HEK293 (cell line): Measurements from ENCODE around the gene MRPL39.

Experiments
- CTCF ChIA-PET: fragments of 350-600 bp; formaldehyde crosslinking; extraction: SDS; loops from one replicate; lab custom pipeline; 2021; ENCODE audit warnings: antibody characterized with exemption; lab: Yijun Ruan, JAX
- POLR2A ChIA-PET: fragments of 300-600 bp; formaldehyde crosslinking; extraction: SDS; loops from one replicate; lab custom pipeline; 2020; ENCODE audit warnings: antibody characterized with exemption, inconsistent platforms; lab: Yijun Ruan, JAX
- H3K27ac ChIP-seq: fragments of 200-500 bp; sonication (Bioruptor generic); 2 replicates; pipeline ENCODE4 v1.5.1; 2014; ENCODE audit warnings: low read depth, low read length, control low read depth, inconsistent platforms; ENCODE audit errors: extremely low read depth
- H3K36me3 ChIP-seq, 2 experiments: fragments of 200-500 bp in 1 of 2; sonication (Bioruptor generic) in 1 of 2; 1 replicate in 1 of 2; 2 replicates in 1 of 2; pipeline ENCODE4 v1.5.1; 2014 to 2017; ENCODE audit warnings: inconsistent platforms in 2 of 2, low read length in 2 of 2; ENCODE audit not compliant: control insufficient read depth in 2 of 2, insufficient read depth in 1 of 2
- H3K4me1 ChIP-seq: fragments of 200-500 bp; sonication (Bioruptor generic); 2 replicates; pipeline ENCODE4 v1.5.1; 2014; ENCODE audit warnings: mild to moderate bottlenecking, low read length, inconsistent platforms; ENCODE audit not compliant: control insufficient read depth, insufficient read depth
- H3K4me3 ChIP-seq: 2 replicates; pipeline ENCODE4 v1.5.1; 2011; ENCODE audit warnings: low read depth, mild to moderate bottlenecking, control low read depth, low read length, moderate library complexity
- H3K9me3 ChIP-seq: fragments of 200-500 bp; sonication (Bioruptor generic); 2 replicates; pipeline ENCODE4 v1.5.1; 2014; ENCODE audit warnings: low read depth, low read length, inconsistent platforms; ENCODE audit not compliant: control insufficient read depth, insufficient read depth
- FEZF1 ChIP-seq: fragments of 450-650 bp; formaldehyde crosslinking; IDR thresholded peaks from 2 replicates; pipeline ENCODE4 v1.5.1; 2016; ENCODE audit warnings: missing biosample characterization, missing genetic modification characterization
- GLI4 ChIP-seq: fragments of 450-650 bp; formaldehyde crosslinking; IDR thresholded peaks from 2 replicates; pipeline ENCODE4 v1.5.1; 2016; ENCODE audit warnings: missing biosample characterization, missing genetic modification characterization
- HOXA7 ChIP-seq: sonication (generic); formaldehyde crosslinking; IDR thresholded peaks from 2 replicates; pipeline ENCODE4 v1.8.1; 2022; ENCODE audit warnings: missing genetic modification reagents, borderline replicate concordance
- KLF16 ChIP-seq: fragments of 450-650 bp; formaldehyde crosslinking; IDR thresholded peaks from 2 replicates; pipeline ENCODE4 v1.5.1; 2017; ENCODE audit warnings: missing biosample characterization, missing genetic modification characterization
- KLF9 ChIP-seq: fragments of 450-650 bp; formaldehyde crosslinking; IDR thresholded peaks from 2 replicates; pipeline ENCODE4 v1.5.1; 2016; ENCODE audit warnings: missing biosample characterization, missing genetic modification characterization, low read depth
- OSR2 ChIP-seq: fragments of 450-650 bp; formaldehyde crosslinking; IDR thresholded peaks from 2 replicates; pipeline ENCODE4 v1.5.1; 2016; ENCODE audit warnings: missing biosample characterization, missing genetic modification characterization
- REST ChIP-seq: fragments of 450-650 bp; formaldehyde crosslinking; IDR thresholded peaks from 2 replicates; pipeline ENCODE4 v1.5.1; 2016; ENCODE audit warnings: missing biosample characterization, missing genetic modification characterization
- SP3 ChIP-seq: fragments of 450-650 bp; formaldehyde crosslinking; IDR thresholded peaks from 2 replicates; pipeline ENCODE4 v1.5.1; 2016; ENCODE audit warnings: missing biosample characterization, missing genetic modification characterization
- SP7 ChIP-seq: fragments of 450-650 bp; formaldehyde crosslinking; IDR thresholded peaks from 2 replicates; pipeline ENCODE4 v1.5.1; 2016; ENCODE audit warnings: missing biosample characterization, missing genetic modification characterization
- TRIM28 ChIP-seq: IDR thresholded peaks from 2 replicates; pipeline ENCODE4 v1.6.1; 2011; ENCODE audit warnings: low read length, control low read depth, borderline replicate concordance
- ZBTB1 ChIP-seq: fragments of 450-650 bp; formaldehyde crosslinking; IDR thresholded peaks from 2 replicates; pipeline ENCODE4 v1.5.1; 2016; ENCODE audit warnings: missing biosample characterization, missing genetic modification characterization
- ZEB2 ChIP-seq: fragments of 450-650 bp; formaldehyde crosslinking; IDR thresholded peaks from 2 replicates; pipeline ENCODE4 v1.5.1; 2016; ENCODE audit warnings: missing biosample characterization, missing genetic modification characterization
- ZNF221 ChIP-seq: fragments of 450-650 bp; formaldehyde crosslinking; IDR thresholded peaks from 2 replicates; pipeline ENCODE4 v1.5.1; 2017; ENCODE audit warnings: missing biosample characterization, missing genetic modification characterization, borderline replicate concordance
- ZNF324 ChIP-seq: fragments of 450-650 bp; formaldehyde crosslinking; IDR thresholded peaks from 2 replicates; pipeline ENCODE4 v1.5.1; 2016; ENCODE audit warnings: missing biosample characterization, missing genetic modification characterization
- ZNF366 ChIP-seq: fragments of 450-650 bp; formaldehyde crosslinking; conservative IDR thresholded peaks from 2 replicates; pipeline ENCODE4 v1.5.1; 2016; ENCODE audit warnings: missing biosample characterization, missing genetic modification characterization
- ZNF394 ChIP-seq: fragments of 450-650 bp; formaldehyde crosslinking; IDR thresholded peaks from 2 replicates; pipeline ENCODE4 v1.5.1; 2016; ENCODE audit warnings: missing biosample characterization, missing genetic modification characterization, mild to moderate bottlenecking, moderate library complexity, borderline replicate concordance
- ZNF426 ChIP-seq: fragments of 450-650 bp; formaldehyde crosslinking; IDR thresholded peaks from 2 replicates; pipeline ENCODE4 v1.5.1; 2017; ENCODE audit warnings: missing biosample characterization, missing genetic modification characterization, mild to moderate bottlenecking, inconsistent platforms, moderate library complexity
- ZNF473 ChIP-seq: fragments of 450-650 bp; formaldehyde crosslinking; IDR thresholded peaks from 2 replicates; pipeline ENCODE4 v1.5.1; 2017; ENCODE audit warnings: missing biosample characterization, missing genetic modification characterization
- ZNF521 ChIP-seq: fragments of 450-650 bp; formaldehyde crosslinking; IDR thresholded peaks from 2 replicates; pipeline ENCODE4 v1.5.1; 2017; ENCODE audit warnings: missing biosample characterization, mild to moderate bottlenecking, missing genetic modification characterization
- ZNF530 ChIP-seq: fragments of 450-650 bp; formaldehyde crosslinking; IDR thresholded peaks from 2 replicates; pipeline ENCODE4 v1.5.1; 2016; ENCODE audit warnings: low read depth, missing biosample characterization, missing genetic modification characterization
- ZNF544 ChIP-seq: fragments of 450-650 bp; formaldehyde crosslinking; IDR thresholded peaks from 2 replicates; pipeline ENCODE4 v1.5.0; 2017; ENCODE audit warnings: missing biosample characterization, missing genetic modification characterization
- ZNF843 ChIP-seq: fragments of 450-650 bp; formaldehyde crosslinking; IDR thresholded peaks from 2 replicates; pipeline ENCODE4 v1.5.1; 2016; ENCODE audit warnings: missing biosample characterization, missing genetic modification characterization
- ZSCAN5A ChIP-seq: fragments of 450-650 bp; formaldehyde crosslinking; IDR thresholded peaks from 2 replicates; pipeline ENCODE4 v1.5.1; 2016; ENCODE audit warnings: missing biosample characterization, missing genetic modification characterization
- TF ChIP-seq, protein P1 (sequence below): fragments of 450-650 bp; formaldehyde crosslinking; IDR thresholded peaks from 2 replicates; pipeline ENCODE4 v1.5.1; 2017; ENCODE audit warnings: missing biosample characterization, mild to moderate bottlenecking, missing genetic modification characterization, moderate library complexity
- TF ChIP-seq, protein P2 (sequence below): fragments of 450-650 bp; formaldehyde crosslinking; IDR thresholded peaks from 2 replicates; pipeline ENCODE4 v1.5.1; 2016; ENCODE audit warnings: missing biosample characterization, missing genetic modification characterization

MRPL39 gene

GRCh38 chr21:25640202-25640942 lies 33.1 kb upstream of the MRPL39 start (continued):
- TF ChIP-seq ZNF843 (tag by site-specific recombination) (no peak), ZNF324 (tag by site-specific recombination) (no peak), ZNF221 (tag by site-specific recombination) (no peak)
- TF ChIP-seq, protein P1, sequence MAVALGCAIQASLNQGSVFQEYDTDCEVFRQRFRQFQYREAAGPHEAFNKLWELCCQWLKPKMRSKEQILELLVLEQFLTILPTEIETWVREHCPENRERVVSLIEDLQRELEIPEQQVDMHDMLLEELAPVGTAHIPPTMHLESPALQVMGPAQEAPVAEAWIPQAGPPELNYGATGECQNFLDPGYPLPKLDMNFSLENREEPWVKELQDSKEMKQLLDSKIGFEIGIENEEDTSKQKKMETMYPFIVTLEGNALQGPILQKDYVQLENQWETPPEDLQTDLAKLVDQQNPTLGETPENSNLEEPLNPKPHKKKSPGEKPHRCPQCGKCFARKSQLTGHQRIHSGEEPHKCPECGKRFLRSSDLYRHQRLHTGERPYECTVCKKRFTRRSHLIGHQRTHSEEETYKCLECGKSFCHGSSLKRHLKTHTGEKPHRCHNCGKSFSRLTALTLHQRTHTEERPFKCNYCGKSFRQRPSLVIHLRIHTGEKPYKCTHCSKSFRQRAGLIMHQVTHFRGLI, result no peak
- TF ChIP-seq, all 188 proteins: peak for 7

DNA sequence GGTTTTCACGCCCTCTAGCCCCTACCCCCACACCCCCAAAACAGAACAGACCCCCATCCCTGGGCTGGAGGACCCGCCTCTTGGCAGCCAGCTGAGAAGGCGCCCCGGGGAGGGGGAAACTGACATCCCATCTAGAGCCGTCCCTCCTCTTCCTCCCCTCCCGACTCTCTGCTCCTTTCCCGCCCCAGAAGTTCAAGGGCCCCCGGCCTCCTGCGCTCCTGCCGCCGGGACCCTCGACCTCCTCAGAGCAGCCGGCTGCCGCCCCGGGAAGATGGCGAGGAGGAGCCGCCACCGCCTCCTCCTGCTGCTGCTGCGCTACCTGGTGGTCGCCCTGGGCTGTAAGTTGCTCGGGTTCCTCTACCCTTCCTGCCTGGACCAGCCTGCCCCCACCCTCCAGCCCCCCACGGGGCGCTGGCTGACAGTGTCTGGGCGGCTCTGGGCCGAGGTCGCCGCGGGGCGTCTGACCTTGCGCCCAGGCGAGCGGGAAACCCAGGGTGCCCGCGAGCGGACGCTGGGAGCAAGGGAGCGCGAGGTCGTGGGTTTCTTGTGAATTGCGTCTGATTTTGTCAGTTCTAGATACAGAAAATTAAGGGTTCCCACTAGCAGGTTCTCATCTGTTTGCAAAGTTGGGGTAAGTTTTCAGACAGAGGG lies 32.4 kb upstream of the MRPL39 start:
- Histone ChIP-seq H3K36me3 (no peaks in the 10 kb centered on the region), H3K27ac (peak overlapping the region; percentile 57; the same call in 1 of the 2 replicates), H3K4me1 (no peaks in the 10 kb centered on the region), H3K9me3 (no peaks in the 10 kb centered on the region), H3K4me3 (peak overlapping the region; percentile 63)
- POLR2A ChIA-PET, result interaction anchor here (1.0 kb wide), 1 partner anchor 94 kb away, joined by 5 read pairs; no protein-coding TSS in a partner anchor
- CTCF ChIA-PET, result interaction anchor here (0.7 to 2.0 kb wide), 2 partner anchors 32 to 851 kb away, joined by 3 to 22 read pairs; partner anchors contain the start of gene MRPL39
- TF ChIP-seq TRIM28, result 0 out of 2 replicates have a peak, but pooled peaks have one; percentile 30
- 0 out of 2 replicates have a peak, but pooled peaks have one; percentile 29 for TF ChIP-seq ZNF394
- no peak for TF ChIP-seq ZNF521
- peak; percentile 42 for TF ChIP-seq SP3 (tag by site-specific recombination)
- peak; percentile 45; the same call in 1 of the 2 replicates for TF ChIP-seq KLF16 (tag by site-specific recombination)
- TF ChIP-seq, protein P2, sequence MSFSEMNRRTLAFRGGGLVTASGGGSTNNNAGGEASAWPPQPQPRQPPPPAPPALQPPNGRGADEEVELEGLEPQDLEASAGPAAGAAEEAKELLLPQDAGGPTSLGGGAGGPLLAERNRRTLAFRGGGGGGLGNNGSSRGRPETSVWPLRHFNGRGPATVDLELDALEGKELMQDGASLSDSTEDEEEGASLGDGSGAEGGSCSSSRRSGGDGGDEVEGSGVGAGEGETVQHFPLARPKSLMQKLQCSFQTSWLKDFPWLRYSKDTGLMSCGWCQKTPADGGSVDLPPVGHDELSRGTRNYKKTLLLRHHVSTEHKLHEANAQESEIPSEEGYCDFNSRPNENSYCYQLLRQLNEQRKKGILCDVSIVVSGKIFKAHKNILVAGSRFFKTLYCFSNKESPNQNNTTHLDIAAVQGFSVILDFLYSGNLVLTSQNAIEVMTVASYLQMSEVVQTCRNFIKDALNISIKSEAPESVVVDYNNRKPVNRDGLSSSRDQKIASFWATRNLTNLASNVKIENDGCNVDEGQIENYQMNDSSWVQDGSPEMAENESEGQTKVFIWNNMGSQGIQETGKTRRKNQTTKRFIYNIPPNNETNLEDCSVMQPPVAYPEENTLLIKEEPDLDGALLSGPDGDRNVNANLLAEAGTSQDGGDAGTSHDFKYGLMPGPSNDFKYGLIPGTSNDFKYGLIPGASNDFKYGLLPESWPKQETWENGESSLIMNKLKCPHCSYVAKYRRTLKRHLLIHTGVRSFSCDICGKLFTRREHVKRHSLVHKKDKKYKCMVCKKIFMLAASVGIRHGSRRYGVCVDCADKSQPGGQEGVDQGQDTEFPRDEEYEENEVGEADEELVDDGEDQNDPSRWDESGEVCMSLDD (tag by site-specific recombination), result peak; percentile 67
- TF ChIP-seq KLF9, result peak; percentile 38; the same call in 1 of the 2 replicates
- TF ChIP-seq ZNF324 (tag by site-specific recombination), result 0 out of 2 replicates have a peak, but pooled peaks have one; percentile 23
- TF ChIP-seq ZNF544 (tag by site-specific recombination), result no peak
- TF ChIP-seq ZNF426 (tag by site-specific recombination), result no peak
- TF ChIP-seq ZBTB1 (tag by site-specific recombination), result no peak
- TF ChIP-seq ZEB2 (tag by site-specific recombination), result peak; percentile 40
- TF ChIP-seq GLI4 (tag by site-specific recombination), result no peak
- no peak for TF ChIP-seq HOXA7 (CRISPR knock-in tag)
- no peak for TF ChIP-seq REST
- no peak for TF ChIP-seq FEZF1 (tag by site-specific recombination)
- peak; percentile 49; the same call in 1 of the 2 replicates for TF ChIP-seq OSR2
- TF ChIP-seq ZNF366 (tag by site-specific recombination), result peak; percentile 46; the same call in 1 of the 2 replicates
- no peak for TF ChIP-seq ZNF530 (tag by site-specific recombination)
- TF ChIP-seq SP7 (tag by site-specific recombination), result peak; percentile 31; the same call in 1 of the 2 replicates
- TF ChIP-seq ZNF473 (tag by site-specific recombination), result no peak
- TF ChIP-seq ZSCAN5A (tag by site-specific recombination), result no peak
